ENCODE measurements around the gene SP140L.
"Not testable (repeated sequence)": the region's sequence is repeated elsewhere in the genome, so short reads cannot be mapped to it uniquely, and the experiment has no call there.

The SP140L gene

GRCh38 chr2:230326453-230327417 is at the start of gene SP140L:
Gene SP140L, plus strand, starts transcription at chr2:230327193. Its CDS starts 77 bp downstream, at chr2:230327270.
- DNase-seq = peak; percentile 77

- no peak for DNase-seq
Measured at GRCh38 chr2:230282936-230283335, 44.1 kb upstream of the SP140L start.

DNA sequence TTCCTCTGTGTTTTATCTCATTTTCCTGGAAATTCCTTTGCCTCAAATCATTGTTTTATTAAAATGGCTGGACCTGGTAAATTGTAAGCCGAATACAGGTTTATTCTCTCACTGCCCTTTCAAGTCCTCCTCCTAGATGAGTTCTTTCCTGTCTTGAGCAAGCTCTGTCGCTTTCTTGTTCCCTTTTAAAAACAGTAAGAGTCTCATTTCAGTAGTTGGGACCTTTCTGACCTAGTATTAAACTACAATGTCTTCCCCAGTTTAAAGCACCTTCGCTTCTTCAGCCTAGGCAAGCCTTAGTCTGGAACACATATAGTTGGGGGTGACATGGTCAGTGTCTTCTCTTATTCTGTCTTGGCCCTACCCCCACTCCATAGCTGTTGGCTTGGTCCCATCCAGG is 40.9 kb upstream of the SP140L start:
- DNase-seq = no peak

GRCh38 chr2:230289311-230289710 is 37.7 kb upstream of the SP140L start:
- DNase-seq = not testable (repeated sequence)

DNA sequence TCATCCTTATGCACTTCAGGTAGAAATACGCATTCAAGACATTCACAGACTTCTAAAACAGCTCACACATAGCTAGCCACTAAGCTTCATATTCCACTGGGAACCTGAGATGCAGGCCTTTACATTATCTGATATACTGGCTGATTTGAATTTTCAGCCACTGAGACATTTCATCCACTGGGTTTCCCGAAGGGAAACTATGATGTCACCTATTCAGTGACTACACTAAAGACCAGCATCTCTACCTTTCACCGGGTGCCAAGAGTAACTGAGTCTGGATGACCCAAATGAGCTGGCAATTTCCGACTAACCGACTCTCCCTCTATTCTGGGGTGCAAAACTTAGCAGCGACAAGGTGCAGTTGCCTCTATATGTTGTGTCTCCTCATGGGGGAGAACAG is 31.8 kb upstream of the SP140L start:
- no peak for DNase-seq

DNA sequence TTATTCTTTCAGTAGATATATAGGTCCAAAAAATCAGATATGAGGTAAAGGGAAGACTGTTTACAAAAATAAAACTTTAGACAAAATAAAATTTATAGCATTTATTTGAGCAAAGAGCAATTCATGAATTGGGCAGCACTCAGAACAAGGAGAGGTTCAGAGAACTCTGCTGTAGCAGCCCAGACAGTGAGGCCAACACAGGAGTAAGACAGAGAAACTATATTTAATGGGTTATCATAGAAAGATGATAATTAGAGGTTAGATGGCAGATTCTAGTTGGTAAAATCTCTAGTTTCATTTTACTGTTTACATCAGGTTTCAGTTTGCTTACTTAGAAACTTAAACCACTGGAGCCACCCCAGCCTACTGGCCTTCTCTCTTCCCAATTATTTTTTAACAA is 30.1 kb upstream of the SP140L start:
- no peak for DNase-seq

DNA sequence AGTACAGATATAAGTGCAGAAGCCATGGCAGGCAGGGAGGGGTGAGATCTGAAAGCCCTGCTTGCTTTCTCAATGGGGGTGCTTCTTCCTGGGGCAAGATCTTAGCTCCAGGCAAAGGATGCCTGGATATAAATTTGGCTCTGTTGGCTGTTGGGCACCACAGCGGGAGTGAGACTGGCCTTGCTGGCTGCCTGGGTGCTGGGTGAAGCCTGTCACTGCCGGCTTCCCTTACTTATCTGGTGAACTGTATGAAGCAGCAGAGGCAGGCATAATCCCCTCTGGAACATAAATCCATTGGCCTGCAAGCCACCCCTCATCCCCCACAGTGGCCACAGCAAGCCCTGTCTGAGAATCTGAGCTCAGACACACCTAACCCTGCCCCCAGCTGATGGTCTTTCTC is 27.4 kb upstream of the SP140L start:
- no peak for DNase-seq

- DNase-seq = no peak
Measured at GRCh38 chr2:230305416-230306275, 21.3 kb upstream of the SP140L start.

- no peak for DNase-seq
Measured at GRCh38 chr2:230306474-230306873, 20.5 kb upstream of the SP140L start.

DNA sequence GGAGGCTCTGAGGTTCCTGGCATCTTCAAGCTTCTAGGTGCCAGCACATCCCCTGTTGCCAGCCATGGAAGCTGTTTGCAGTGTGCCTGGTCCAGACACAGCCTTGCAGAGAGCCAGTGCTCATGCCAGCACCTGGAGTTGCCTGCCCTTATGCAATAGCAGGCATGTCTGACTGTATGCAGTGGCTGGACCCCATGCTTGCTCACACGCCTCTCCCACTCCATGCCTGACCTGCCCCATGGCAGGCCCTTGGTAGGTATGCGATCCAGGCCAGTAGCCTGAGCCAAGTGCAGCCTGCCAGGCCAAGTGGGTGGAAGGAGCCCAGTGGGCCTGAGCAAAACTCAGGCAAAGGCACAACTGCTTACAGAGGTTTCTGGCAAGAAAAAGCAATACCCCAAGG is 19.5 kb upstream of the SP140L start:
- DNase-seq = no peak

DNA sequence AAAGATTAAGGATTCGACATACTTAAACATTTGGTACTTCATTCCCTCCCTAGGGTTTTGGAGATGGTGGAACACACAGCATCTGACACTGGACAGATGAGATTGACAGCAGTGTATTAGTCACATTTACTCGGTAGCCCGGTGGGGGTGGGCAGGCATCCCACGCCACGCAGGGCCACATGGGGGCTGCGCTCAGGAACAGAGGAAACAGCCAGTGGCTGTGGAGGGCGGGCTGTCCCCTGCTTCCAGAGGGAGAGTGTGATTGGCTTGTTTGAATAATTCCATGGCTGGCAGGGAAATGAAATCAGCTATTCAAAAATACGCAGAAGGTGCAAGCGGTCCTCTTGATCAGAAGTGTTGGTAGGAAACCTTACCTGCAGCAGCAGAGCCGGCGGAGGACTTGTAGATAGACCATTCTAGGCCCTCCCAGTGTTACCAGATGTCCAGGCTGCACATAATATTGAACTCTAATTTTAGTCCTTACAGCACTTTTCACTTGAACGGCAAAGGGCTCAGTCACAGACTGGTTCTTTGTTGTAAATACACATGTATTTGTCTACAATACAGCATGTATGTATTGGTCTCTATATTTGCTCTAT is 18.5 kb upstream of the SP140L start:
- DNase-seq = no peak

DNA sequence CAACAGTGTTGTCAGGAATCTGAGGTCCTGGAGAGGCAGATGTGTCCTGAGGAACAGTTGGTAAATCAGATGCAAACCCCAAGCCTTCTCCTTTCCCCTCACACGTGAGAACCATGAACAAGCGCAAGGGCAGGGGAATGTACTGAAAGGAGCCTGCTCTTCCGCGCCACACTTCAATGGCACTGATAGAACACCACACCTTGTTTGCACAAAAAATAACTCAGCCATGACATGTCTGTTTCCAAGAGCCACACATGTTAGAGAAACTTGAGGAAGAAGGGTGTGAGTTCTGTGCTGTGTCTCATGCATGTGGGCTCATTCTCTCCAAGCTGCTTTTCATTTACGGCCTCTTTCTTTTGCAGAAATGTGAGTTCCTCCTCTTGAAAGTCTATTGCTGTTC is 16.2 kb upstream of the SP140L start:
- DNase-seq = not testable (repeated sequence)

GRCh38 chr2:230311634-230312033 is 15.4 kb upstream of the SP140L start:
- not testable (repeated sequence) for DNase-seq

DNA sequence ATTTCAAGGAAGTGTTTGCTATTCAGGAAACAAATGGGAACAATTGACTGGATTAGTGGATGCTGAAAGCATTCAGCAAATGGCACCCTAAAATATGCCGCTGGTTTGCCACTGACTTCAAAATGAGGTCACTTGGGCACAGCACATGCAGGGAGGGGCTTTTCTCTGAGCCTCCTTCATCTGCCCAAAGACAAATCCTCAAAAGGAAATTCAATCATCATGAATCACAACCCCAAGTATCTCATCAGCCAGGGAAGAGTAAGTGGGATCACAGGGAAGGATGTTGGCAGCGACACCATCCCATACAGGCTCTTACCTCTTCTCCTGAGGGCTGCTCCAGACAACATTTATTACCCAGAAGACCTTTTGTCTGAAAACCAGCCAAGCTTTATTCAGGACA is 14.4 kb upstream of the SP140L start:
- DNase-seq = no peak

- no peak for DNase-seq
Measured at GRCh38 chr2:230317366-230317765, 9.6 kb upstream of the SP140L start.

- no peak for DNase-seq
Measured at GRCh38 chr2:230318190-230319121, 8.5 kb upstream of the SP140L start.

GRCh38 chr2:230319211-230319862 is 7.7 kb upstream of the SP140L start:
- peak; percentile 72 for DNase-seq

DNA sequence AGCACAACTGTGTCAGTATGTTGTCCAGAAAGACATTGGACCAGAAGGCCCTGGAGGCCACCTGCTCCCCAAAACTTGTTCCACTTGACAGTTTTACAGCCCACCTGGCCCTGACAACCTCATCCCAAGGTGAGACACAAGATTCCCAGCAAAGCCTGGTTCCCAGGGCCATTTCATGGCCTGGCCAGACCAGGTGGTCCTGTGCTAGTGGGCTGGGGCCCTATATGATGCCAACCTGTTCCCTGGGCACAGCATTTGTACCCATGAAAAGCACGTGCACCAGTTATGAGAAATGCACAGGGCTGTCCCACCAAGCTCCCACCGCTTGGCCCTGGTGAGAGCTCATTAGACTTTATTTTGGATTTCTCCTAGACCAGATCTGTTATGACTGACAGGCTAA is 6.0 kb upstream of the SP140L start:
- no peak for DNase-seq

GRCh38 chr2:230322561-230323384 is 4.2 kb upstream of the SP140L start:
- no peak for DNase-seq

- no peak for DNase-seq
Measured at GRCh38 chr2:230323385-230324106, 3.4 kb upstream of the SP140L start.

Measured in activated gamma-delta T cell treated with Interleukin-2 at 50 U/mL for 16 hours (primary cell).